HG02884 (cell line): ENCODE results near the gene SKIC2.
A peak's percentile ranks its signal among the peaks of the same experiment; 100 is the strongest.
"Not testable (repeated sequence)": the region's sequence is repeated elsewhere in the genome, so short reads cannot be mapped to it uniquely, and the experiment has no call there.

ENCODE experiments used
- ATAC-seq: cut with Tn5 transposase; IDR thresholded peaks from one replicate; pipeline ENCODE4 v1.9.1; 2021; ENCODE audit warnings: mild to moderate bottlenecking, moderate library complexity; ENCODE audit not compliant: unreplicated experiment

Gene SKIC2

GRCh38 chr6:31968791-31969711 is 10.1 kb downstream of the SKIC2 start:
- no peak for ATAC-seq

DNA sequence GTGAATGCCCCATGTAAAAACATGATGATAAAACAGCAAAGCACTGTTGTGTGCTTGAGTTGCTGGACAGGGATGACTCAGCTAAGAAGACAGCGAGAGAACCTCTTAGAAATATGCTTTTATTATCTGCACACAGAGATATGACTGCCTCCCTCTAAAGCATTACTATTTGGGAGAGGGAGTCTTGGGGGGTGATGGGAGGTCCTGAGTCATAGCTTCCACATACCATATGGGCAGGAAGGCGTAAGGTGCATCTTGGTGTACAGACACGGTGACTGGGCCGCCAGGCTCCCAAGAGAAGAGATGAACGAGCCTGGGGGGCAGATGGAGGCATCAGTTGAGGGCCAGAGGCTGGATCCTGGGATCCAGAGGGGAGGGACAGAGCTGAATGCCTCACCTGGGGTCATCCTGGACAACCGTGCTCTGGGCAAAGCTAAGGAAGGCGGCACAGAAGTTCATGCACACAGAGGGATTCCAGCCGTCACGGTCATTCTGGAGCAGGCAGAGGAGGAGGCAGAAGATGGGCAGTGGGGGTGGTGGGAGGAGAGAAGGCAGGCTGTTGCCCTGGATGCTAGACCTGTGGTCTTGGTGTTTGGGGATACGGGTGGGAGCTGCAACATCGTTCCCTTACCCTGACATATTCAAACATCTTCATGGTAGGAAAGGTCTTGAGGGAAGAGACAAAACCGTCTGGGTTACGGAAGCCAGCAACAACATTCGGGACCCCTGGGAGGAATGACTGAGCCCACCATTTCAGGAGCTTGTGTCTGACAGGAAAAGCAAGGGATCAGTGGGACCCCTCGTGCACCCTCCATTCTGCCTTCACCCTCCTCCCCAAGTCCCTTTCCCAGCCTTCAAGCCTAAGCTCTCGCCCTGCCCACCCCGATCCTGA is 11.0 kb downstream of the SKIC2 start:
- ATAC-seq, result no peak

DNA sequence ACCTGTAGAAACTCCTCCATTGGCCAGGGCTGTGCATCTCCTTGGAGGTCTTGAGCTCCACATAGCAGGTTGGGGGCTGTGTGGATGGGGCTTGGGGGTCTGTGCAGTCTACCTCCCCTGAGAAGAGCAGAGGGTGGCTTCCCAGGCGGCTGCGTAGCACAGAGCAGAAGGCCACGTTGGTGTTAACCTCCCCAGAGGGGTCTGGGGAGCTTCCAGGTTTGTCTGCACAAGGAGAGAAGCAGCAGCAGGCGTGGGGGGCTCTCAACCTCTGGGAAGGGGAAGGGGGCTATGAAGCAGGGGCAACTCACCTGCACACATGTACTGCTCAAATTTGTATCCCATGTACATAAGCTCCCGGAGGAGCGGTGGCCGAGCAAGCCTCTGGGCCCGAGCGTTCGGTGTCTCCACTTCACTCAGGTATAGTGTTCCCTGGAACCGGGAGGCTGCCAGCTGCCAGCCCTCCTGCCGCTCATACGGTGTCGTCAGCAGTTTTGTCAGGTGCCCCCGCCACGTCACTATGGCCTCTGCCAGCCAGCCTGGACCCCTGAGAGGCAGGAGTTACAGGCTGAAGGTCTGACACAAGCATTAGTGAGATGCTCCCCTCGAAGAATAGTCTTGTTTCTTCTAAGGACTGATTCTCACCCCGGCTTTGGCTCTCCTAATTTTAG is 11.8 kb downstream of the SKIC2 start:
- no peak for ATAC-seq

- no peak for ATAC-seq
Observed at GRCh38 chr6:31971279-31971992, 12.5 kb downstream of the SKIC2 start.

DNA sequence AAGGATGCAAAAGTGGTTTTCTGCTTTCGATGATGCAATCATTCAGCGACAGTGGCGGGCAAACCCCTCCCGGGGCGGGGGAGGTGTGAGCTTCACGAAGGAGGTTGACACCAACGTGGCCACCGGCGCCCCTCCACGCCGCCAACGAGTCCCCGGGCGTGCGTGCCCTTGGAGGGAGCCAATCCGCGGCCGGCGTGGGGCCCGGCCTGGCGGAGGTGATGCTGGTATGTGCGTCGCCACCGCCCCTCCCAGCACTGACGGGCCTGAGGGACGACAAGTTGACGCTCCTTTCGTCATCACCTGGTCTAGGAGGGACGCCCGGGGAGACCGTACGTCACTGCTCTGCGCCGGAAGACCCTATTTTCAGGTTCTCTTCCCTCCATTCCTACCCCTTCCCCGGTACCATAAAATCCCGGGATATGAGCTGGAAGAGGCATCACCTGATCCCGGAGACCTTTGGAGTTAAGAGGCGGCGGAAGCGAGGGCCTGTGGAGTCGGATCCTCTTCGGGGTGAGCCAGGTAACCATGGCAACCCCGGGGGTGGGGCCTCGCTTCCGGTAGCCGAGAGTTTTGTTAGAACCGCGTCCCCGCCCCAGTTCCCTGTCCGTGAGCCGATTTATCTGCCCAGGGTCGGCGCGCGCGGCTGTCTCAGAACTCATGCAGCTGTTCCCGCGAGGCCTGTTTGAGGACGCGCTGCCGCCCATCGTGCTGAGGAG is 13.2 kb downstream of the SKIC2 start, which contains the start of gene DXO:
TSS of gene DXO (minus strand) at position 146 of the 716 bp plus-strand sequence. CDS start 463 bp downstream, outside the sequence.
- ATAC-seq, result peak; percentile 87

GRCh38 chr6:31972709-31973350 is 13.9 kb downstream of the SKIC2 start:
- ATAC-seq, result no peak

- not testable (repeated sequence) for ATAC-seq
Observed at GRCh38 chr6:31976065-31976464, 17.1 kb downstream of the SKIC2 start.

DNA sequence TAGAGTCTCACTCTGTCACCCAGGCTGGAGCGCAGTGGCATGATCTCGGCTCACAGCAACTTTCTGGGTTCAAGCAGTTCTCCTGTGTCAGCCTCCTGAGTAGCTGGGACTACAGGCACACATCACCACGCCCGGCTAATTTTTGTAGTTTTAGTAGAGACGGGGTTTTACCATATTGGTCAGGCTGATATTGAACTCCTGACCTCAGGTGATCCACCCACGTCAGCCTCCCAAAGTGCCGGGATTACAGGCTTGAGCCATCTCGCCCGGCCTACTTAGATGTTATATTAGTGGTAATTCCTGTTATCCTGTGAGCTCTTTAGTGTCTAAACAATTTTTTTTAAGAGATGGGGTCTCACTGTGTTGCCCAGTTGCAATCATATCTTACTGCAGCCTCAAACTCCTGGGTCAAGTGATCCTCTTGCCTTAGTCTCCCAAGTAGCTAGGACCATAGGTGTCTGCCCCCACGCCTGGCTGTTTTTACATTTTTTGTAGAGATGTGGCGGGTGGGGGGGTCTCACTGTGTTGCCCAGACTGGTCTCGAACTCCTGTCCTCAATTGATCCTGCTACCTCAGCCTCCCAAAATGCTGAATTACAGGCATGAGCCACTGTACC is 18.9 kb downstream of the SKIC2 start:
- no peak for ATAC-seq

DNA sequence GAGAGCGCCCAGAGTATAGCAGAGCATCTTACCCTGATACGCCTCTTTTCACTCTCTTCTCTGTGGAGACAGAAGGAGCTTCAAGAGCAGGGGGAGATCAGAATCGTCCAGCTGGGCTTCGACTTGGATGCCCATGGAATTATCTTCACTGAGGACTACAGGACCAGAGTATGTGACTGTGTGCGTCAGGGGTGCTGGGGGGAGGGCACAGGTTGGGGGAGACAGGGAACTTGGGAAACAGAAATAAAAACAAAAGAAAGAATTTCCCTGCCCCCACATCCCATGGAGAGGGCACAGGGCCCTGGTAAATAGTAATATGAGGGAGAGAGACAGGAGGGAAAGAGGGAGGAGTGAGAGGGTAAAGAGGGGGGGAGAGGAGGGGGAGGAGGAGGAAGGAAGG is 19.9 kb downstream of the SKIC2 start:
- no peak for ATAC-seq

DNA sequence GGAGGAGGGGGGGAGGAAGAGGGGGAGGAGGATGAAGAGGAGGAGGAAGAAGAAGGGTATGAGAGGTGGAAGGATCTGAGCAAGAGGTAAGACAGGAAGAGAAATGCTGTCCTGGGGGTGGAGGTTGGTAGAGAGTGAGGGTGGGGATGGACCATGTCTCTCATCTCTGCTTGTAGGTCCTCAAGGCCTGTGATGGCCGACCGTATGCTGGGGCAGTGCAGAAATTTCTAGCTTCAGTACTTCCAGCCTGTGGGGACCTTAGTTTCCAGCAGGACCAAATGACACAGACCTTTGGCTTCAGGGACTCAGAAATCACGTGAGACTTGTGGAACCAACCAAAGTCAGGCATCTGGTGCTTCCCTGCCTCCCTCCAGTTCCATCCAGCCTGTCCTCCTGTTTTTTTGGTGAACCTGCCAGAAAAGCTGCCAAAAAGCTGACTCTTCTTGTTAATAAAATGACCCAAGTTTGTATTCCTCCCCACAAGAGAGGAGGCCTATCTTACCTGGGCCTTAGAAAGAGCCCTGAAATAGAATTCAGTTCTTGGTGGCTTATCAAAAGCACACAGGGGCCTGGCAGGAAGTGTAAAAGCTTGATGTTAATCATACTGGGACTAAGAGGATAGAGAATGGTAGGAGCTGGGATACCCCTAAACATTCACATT is 20.4 kb downstream of the SKIC2 start:
- no peak for ATAC-seq

GRCh38 chr6:31980195-31980876 is 21.4 kb downstream of the SKIC2 start:
- ATAC-seq, result not testable (repeated sequence)

DNA sequence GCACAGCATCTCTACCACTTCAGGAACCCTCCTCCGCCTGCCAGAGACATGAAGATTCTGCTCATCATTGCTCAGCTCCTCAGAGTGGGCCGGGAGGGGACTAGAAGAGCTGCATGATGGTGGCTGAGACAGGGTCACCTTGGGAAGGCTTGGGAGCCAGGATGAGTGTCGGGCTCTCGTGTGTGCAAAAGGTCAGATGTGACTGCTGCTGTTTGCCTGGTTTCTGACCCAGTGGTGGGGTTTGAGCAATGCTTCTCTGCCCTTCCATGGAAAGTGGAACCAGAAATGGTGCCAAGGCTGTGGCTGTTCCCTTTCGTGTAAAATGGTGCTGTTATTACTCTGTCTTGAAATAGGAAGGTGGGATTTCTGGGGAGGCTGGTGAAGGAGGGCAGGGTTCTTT is 22.0 kb downstream of the SKIC2 start:
- not testable (repeated sequence) for ATAC-seq

- not testable (repeated sequence) for ATAC-seq
Observed at GRCh38 chr6:31981744-31982143, 22.8 kb downstream of the SKIC2 start, which contains the start of gene C4A. TSS of gene C4A (plus strand) at chr6:31982057. CDS start at chr6:31982108, 51 bp downstream.

DNA sequence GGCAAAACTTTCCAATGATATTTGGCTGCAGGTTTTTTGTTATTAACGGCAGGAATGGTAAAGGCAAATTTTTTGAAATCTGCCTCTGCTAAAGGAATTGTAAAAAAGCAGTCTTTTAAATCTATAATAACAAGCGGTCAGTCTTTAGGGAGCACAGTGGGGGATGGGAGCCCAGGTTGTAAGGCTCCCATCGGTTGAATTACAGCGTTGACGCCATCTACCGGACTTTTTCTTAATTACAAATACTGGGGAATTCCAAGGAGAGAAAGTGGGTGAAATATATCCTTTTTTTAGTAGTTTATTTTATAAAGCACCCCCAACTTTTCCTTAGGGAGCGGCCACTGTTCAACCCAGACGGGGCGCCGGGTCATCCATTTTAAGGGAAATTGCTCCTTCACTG is 30.4 kb downstream of the SKIC2 start:
- ATAC-seq, result not testable (repeated sequence)

GRCh38 chr6:31994421-31994820 is 35.4 kb downstream of the SKIC2 start:
- ATAC-seq, result not testable (repeated sequence)

GRCh38 chr6:31996385-31996784 is 37.4 kb downstream of the SKIC2 start:
- ATAC-seq, result not testable (repeated sequence)

- ATAC-seq, result not testable (repeated sequence)
Observed at GRCh38 chr6:32002546-32003268, 43.7 kb downstream of the SKIC2 start.
